Stomach (tissue), 4 donors: ENCODE results near the gene SF1.

ENCODE experiments used
- EP300 ChIP-seq: sonication (generic); formaldehyde crosslinking; IDR thresholded peaks from one replicate; pipeline ENCODE4 v1.6.1; 2017; ENCODE audit warnings: antibody characterized with exemption
- POLR2A ChIP-seq, 4 donors: fragments of 450-650 bp; IDR thresholded peaks; one replicate each; pipeline ENCODE4 v1.6.1; 2016; ENCODE audit warnings: antibody characterized with exemption in 4 of 4, control low read depth in 2 of 4, mild to moderate bottlenecking in 1 of 4, moderate library complexity in 1 of 4
- POLR2AphosphoS5 ChIP-seq, 3 donors: sonication (generic); formaldehyde crosslinking; IDR thresholded peaks; one replicate each; pipeline ENCODE4 v1.6.1; 2016; ENCODE audit warnings: antibody characterized with exemption in 3 of 3
- TF ChIP-seq, protein P1 (sequence below), 7 experiments: fragments of 450-650 bp in 4 of 7; fragments of 200-600 bp in 3 of 7; sonication (generic) in 3 of 7; IDR thresholded peaks; one replicate each; pipeline ENCODE4 v1.5.1; 2016 to 2019; ENCODE audit warnings: antibody characterized with exemption in 7 of 7, control low read depth in 2 of 7, mild to moderate bottlenecking in 1 of 7

DNA sequence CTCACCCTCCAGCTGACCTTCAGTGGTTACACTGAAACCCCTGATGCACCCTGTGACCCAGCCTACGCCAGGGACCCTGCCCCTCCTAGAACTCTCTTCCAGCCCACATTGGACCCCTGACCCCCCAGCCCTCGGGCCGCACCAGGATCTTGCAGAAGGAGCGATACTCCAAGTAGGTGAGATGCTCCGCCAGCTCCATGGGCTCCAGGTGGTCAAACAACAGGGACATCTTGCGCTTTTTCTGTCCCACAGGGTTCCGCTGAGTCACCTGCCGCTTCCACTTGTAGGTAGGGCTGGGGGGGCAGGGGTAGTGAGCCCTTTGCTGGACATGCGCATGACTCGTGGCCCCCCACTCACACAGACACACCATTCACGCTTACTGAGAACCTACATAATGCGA lies 38.5 kb downstream of the SF1 start:
- no peak for TF ChIP-seq EP300
- TF ChIP-seq, protein P1, sequence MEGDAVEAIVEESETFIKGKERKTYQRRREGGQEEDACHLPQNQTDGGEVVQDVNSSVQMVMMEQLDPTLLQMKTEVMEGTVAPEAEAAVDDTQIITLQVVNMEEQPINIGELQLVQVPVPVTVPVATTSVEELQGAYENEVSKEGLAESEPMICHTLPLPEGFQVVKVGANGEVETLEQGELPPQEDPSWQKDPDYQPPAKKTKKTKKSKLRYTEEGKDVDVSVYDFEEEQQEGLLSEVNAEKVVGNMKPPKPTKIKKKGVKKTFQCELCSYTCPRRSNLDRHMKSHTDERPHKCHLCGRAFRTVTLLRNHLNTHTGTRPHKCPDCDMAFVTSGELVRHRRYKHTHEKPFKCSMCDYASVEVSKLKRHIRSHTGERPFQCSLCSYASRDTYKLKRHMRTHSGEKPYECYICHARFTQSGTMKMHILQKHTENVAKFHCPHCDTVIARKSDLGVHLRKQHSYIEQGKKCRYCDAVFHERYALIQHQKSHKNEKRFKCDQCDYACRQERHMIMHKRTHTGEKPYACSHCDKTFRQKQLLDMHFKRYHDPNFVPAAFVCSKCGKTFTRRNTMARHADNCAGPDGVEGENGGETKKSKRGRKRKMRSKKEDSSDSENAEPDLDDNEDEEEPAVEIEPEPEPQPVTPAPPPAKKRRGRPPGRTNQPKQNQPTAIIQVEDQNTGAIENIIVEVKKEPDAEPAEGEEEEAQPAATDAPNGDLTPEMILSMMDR (IDR thresholded peaks at IDR 0.05), result no peak
- no peak for TF ChIP-seq POLR2A (IDR thresholded peaks at IDR 0.05)
- no peak for TF ChIP-seq POLR2AphosphoS5 (IDR thresholded peaks at IDR 0.05)
